HPDE6-E6E7 (cell line): ENCODE data around the gene MPL.

Source experiments
- DNase-seq: peaks from one replicate; pipeline ENCODE4 v3.0.0; 2011; ENCODE audit warnings: missing footprints; ENCODE audit errors: extremely low spot score

The MPL gene

DNA sequence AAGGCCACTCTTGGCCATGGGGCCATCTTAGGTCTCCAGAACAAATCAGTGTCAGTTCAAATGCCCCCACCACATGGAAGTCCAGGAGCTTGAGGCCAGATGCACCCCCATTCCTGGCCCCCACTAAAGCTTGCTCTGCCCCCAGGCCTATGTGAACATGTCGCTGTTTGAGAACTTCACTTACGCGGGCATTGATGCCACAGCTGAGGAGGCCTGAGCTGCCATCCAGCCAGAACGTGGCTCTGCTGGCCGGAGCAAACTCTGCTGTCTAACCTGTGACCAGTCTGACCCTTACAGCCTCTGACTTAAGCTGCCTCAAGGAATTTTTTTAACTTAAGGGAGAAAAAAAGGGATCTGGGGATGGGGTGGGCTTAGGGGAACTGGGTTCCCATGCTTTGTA is 15.1 kb upstream of the MPL start:
- no peak for DNase-seq

- no peak for DNase-seq
Measured at GRCh38 chr1:43324810-43325209, 12.8 kb upstream of the MPL start.

GRCh38 chr1:43325381-43325780 is 12.2 kb upstream of the MPL start:
- no peak for DNase-seq

- no peak for DNase-seq
Measured at GRCh38 chr1:43327549-43328292, 9.9 kb upstream of the MPL start.

DNA sequence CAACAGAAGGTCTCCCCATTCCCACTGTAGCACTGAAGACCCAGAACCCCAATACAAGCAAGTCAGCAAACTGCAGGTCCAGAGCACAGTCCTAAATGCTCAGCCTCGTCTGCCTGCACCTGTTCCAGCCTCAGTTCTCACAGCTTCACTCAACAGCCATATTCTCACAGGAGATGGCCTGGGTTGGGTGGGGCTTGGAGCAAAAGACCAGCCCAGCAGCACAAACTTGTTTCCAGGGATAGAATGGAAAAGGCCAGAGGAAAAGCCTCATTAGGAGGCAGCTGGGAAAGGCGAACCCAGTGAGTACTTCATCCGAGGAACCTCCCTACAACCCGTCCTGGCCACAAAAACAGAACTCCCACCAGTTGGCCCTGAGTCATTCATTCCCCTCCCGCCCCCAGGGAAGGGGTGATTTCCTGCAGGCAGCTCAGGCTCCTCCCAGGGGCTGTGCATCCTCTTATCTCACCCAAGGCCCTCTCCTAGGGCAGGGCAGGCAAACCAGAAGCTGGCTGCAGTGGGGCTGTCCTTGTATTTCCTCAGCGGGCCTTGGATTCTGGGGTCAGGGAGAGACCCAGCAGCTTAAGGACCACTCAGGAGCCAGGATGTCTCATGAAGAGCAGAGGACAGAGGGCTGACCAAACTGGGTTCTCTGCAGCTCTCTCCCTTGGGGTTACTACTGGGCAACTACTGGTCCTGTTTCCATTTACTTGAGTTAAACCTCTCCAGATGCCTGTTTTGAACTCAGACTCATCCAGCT is 7.4 kb upstream of the MPL start:
- DNase-seq: no peak

- DNase-seq: no peak
Measured at GRCh38 chr1:43331688-43332087, 5.9 kb upstream of the MPL start.

DNA sequence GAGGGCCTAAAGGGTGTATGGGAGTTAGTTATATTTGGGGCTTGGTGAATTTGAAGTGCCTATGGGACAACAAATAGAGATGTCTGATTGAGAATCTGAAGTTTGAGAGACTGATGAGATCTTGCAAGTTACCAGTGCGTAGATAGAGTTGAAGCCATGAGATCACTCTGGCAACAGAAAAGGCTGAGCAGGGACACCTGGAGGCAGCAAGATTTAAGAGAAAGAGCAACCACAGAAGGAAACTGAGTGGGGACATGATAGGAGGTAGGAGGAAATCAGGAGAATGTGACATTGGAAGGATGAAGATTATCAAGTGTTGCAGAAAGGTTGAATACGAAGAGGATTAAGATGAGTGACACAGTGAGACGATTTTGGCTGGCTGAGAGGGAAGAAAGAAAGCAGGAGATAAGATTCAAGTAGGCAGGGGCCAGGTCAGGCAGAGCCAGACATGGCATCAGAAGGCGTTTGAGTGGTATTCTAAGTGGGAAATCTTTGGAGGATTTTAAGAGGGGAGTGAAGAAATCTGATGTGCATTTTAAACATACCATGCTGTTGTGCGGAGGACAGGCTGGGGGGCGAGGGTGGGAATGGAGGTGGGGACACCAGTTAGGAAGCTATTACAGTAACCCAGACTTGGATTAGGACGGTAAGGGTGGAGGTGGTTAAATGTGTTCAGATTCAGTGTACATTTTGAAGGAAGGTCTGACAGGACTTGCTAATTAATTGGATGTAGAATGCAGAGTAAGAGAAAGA is 3.0 kb upstream of the MPL start:
- no peak for DNase-seq

DNA sequence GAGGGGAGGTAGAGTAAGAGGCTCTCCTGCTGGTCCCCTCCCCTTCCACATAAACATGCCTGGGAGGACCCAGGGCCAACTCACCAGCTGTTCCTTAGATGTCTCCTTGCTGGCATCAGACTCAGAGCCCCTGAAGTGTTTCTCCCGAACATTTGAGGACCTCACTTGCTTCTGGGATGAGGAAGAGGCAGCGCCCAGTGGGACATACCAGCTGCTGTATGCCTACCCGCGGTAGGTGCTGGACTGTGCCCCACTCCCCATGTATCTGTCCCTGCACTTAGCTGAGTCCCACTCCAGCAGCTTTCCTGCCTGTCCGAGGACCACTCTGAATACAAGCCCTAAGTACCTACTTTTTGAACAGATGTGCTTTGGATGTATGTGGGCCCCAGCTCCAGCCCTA is 383 bp downstream of the MPL start:
- no peak for DNase-seq

- no peak for DNase-seq
Measured at GRCh38 chr1:43339584-43340232, 2.1 kb downstream of the MPL start.

DNA sequence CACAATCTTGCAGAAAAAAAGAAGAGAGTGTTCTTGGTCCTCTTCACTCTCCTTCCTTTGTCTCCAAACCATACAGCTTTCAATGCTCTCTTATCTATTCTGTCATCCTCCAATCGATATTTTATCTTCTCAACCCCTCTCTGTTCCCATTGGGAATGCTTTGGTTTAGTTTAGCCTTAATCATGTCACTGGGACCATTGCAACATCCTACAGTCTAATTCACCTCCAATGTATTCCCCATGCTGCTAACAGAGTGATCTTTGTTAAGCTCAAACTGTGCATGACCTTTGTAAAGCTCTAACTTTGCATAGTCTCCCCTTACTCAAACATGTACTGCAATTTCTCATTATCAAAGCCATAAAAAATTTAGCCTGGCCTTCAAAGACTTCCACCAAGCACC is 2.9 kb downstream of the MPL start:
- no peak for DNase-seq

GRCh38 chr1:43344267-43344850 is 6.7 kb downstream of the MPL start:
- no peak for DNase-seq

- no peak for DNase-seq
Measured at GRCh38 chr1:43345120-43345519, 7.5 kb downstream of the MPL start.

DNA sequence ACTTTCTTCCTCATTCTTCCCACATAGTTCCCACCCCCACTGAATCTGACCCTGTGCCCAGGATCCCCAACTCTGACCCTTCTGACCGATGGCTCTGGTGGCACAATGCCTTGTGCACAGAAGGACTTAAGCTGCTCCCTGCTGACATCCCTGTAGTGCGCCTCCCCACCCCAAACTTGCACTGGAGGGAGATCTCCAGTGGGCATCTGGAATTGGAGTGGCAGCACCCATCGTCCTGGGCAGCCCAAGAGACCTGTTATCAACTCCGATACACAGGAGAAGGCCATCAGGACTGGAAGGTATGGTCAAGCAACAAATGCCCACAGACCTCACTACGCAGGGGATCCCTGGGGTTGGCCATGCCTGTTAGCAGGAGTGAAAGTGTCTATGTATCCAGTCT is 9.0 kb downstream of the MPL start:
- no peak for DNase-seq

- peak; percentile 56 for DNase-seq
Measured at GRCh38 chr1:43348343-43348808, 10.8 kb downstream of the MPL start.

DNA sequence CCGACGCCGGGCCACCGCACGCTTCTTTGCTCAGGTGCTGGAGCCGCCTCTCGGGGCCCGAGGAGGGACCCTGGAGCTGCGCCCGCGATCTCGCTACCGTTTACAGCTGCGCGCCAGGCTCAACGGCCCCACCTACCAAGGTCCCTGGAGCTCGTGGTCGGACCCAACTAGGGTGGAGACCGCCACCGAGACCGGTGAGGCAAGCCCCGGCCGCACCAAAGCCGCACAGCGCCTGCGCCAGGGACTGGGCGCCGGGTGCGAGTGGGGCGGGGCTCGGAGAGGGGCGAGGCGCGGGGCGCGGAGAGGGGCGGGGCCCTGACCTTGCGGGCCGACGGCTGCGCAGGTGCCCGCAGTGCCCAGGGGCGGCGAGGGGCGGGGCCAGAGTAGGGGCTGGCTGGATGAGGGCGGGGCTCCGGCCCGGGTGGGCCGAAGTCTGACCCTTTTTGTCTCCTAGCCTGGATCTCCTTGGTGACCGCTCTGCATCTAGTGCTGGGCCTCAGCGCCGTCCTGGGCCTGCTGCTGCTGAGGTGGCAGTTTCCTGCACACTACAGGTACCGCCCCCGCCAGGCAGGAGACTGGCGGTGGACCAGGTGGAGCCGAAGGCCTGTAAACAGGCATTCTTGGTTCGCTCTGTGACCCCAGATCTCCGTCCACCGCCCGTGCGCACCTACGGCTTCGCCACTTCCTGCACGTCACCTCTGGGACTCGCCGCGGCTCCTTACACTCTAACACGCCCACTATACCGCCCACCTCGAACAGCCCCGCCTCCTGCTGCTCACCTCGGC is 11.4 kb downstream of the MPL start:
- peak; percentile 84 for DNase-seq

DNA sequence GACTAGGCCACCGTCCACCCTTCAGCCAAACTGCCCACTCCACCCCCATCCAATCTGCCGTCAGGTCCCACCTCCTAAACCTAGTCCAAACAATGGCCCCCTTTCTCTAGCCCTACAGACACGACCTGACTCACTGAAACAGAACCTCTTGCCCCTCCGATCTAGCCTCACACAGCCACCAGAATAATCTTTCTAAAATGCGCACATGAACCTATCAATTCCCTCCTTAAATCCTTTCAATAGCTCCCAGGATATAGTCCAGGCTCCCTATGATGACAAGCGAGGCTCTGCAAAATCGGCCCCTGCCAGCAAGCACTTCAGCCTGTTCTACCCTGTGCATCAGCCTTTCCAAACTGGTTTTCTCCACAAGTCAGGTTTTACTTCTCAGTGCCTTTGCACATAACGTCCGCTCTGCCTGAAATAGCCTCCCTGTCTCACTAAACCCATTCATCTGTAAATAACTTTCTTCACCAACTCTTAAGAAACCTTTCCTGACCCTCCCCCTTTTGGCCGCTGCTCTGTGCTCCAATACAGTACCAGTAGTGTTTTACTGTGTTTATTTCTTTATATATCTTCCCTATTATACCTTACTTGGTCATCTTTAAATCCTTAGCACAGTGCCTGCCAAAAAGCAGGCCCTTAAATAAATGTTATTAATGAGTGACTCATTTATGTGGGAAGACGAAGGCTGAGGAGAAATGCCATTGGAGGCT is 12.1 kb downstream of the MPL start:
- no peak for DNase-seq

- no peak for DNase-seq
Measured at GRCh38 chr1:43350976-43351375, 13.4 kb downstream of the MPL start.

DNA sequence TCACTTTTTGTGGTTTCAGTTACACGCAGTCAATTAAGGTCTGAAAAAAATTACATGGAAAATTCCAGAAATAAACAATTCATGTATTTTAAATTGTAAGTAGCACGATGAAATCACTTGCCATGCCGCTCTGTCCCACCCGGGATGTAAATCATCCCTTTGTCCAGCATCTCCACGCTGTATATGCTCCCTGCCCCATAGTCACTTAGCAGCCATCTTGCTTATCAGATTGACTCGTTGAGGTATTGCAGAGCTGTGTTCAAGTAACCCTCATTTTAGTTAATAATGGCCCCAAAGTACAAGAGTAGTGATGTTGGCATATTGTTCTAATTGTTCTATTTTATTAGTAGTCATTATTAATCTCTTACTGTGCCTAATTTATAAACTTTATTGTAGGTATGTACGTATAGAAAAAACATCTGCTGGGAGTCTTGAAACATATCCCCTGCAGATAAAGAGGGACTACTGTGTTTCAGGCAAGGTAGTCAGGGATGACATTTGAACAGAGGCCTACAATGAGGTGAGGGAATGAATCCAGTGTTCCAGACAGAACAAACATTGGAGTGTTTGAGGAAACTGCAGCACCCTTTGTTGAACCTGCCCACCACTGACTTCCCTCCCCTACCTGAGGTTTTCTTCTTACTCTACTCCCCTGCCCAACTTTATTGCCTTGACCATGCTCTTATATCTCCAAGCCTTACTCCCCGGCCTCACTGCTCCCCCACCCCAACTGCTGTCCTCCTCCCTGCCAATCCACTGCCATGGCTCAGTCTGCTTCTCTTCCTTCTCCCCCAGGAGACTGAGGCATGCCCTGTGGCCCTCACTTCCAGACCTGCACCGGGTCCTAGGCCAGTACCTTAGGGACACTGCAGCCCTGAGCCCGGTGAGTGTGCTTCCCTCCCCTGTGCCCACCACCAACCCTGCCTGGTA is 14.1 kb downstream of the MPL start:
- DNase-seq: no peak

DNA sequence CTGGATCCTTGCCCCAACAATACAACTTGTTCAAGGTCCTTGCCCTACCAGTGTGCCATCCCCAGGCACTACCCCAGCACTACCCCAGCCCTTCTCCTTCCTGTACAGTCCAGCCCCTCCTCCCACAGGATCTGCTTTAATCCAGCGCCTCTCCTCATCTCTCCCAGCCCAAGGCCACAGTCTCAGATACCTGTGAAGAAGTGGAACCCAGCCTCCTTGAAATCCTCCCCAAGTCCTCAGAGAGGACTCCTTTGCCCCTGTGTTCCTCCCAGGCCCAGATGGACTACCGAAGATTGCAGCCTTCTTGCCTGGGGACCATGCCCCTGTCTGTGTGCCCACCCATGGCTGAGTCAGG is 14.7 kb downstream of the MPL start:
- no peak for DNase-seq
